Type B pancreatic cell (in vitro differentiated cells): Measurements from ENCODE around the gene LYPD1. TPM values are rescaled to one million over a fixed set of nuclear protein-coding genes. Genes with fewer than 3 reads are reported as not detected.

ENCODE experiments used
- DNase-seq: peaks from one replicate; pipeline ENCODE4 v3.0.0; 2021; ENCODE audit warnings: mixed read lengths; ENCODE audit not compliant: unreplicated experiment; ENCODE audit errors: extremely low spot score
- H3K27ac Mint-ChIP-seq: 2 replicates; pipeline ENCODE4 v1.8.0; 2021; ENCODE audit warnings: mild to moderate bottlenecking, mixed read lengths
- H3K27me3 Mint-ChIP-seq: 2 replicates; pipeline ENCODE4 v1.8.0; 2021; ENCODE audit warnings: mixed read lengths
- H3K36me3 Mint-ChIP-seq: 2 replicates; pipeline ENCODE4 v1.8.0; 2021; ENCODE audit warnings: mixed read lengths
- H3K4me1 Mint-ChIP-seq: one replicate; pipeline ENCODE4 v1.8.0; 2021; ENCODE audit warnings: mixed read lengths; ENCODE audit not compliant: unreplicated experiment
- H3K4me3 Mint-ChIP-seq: 2 replicates; pipeline ENCODE4 v1.8.0; 2021; ENCODE audit warnings: mild to moderate bottlenecking, mixed read lengths
- H3K9me3 Mint-ChIP-seq: 2 replicates; pipeline ENCODE4 v1.8.0; 2021; ENCODE audit warnings: mixed read lengths
- CTCF ChIP-seq: fragments of 200-600 bp; sonication (generic); conservative IDR thresholded peaks from 2 replicates; pipeline ENCODE4 v1.5.0; 2021; ENCODE audit warnings: antibody characterized with exemption, mild to moderate bottlenecking
- total RNA-seq: library from RNA; stranded (reverse); gene quantifications from 2 replicates; pipeline ENCODE4 v1.2.1, GENCODE V29; 2021; ENCODE audit warnings: low replicate concordance

LYPD1 gene
- total RNA-seq, 1 donor from 2014 or later: 33.9 TPM

GRCh38 chr2:132607426-132608090 lies 62.4 kb downstream of the LYPD1 start:
- no peak overlapping the region for H3K27ac Mint-ChIP-seq
- H3K4me3 Mint-ChIP-seq: no peak overlapping the region
- no peaks in the 10 kb centered on the region for H3K27me3 Mint-ChIP-seq
- no peak for TF ChIP-seq CTCF
- no peaks in the 10 kb centered on the region for H3K36me3 Mint-ChIP-seq
- no peak for DNase-seq
- H3K9me3 Mint-ChIP-seq: peaks cover 7% of the 10 kb centered on the region
- peaks cover 38% of the 10 kb centered on the region for H3K4me1 Mint-ChIP-seq

- H3K27me3 Mint-ChIP-seq: no peaks in the 10 kb centered on the region
- H3K4me3 Mint-ChIP-seq: no peak overlapping the region
- H3K36me3 Mint-ChIP-seq: no peaks in the 10 kb centered on the region
- TF ChIP-seq CTCF: no peak
- no peak overlapping the region for H3K27ac Mint-ChIP-seq
- no peak for DNase-seq
- peaks cover 4% of the 10 kb centered on the region for H3K9me3 Mint-ChIP-seq
- H3K4me1 Mint-ChIP-seq: peaks cover 35% of the 10 kb centered on the region
Measured at GRCh38 chr2:132606649-132607048, 63.4 kb downstream of the LYPD1 start.

- H3K36me3 Mint-ChIP-seq: no peaks in the 10 kb centered on the region
- no peak overlapping the region for H3K4me3 Mint-ChIP-seq
- H3K4me1 Mint-ChIP-seq: peaks cover 29% of the 10 kb centered on the region
- H3K27ac Mint-ChIP-seq: no peak overlapping the region
- TF ChIP-seq CTCF: no peak
- DNase-seq: no peak
- no peaks in the 10 kb centered on the region for H3K27me3 Mint-ChIP-seq
- H3K9me3 Mint-ChIP-seq: no peaks in the 10 kb centered on the region
Measured at GRCh38 chr2:132605236-132606180, 64.5 kb downstream of the LYPD1 start.

GRCh38 chr2:132604561-132604960 lies 65.4 kb downstream of the LYPD1 start:
- no peak for DNase-seq
- no peak for TF ChIP-seq CTCF
- no peak overlapping the region for H3K27ac Mint-ChIP-seq
- peaks cover 29% of the 10 kb centered on the region for H3K4me1 Mint-ChIP-seq
- H3K36me3 Mint-ChIP-seq: no peaks in the 10 kb centered on the region
- H3K4me3 Mint-ChIP-seq: no peak overlapping the region
- no peaks in the 10 kb centered on the region for H3K27me3 Mint-ChIP-seq
- H3K9me3 Mint-ChIP-seq: no peaks in the 10 kb centered on the region

- Mint-ChIP-seq H3K4me1 (peaks cover 6% of the 10 kb centered on the region), H3K27ac (no peak overlapping the region), H3K36me3 (no peaks in the 10 kb centered on the region), H3K9me3 (no peaks in the 10 kb centered on the region), H3K4me3 (no peak overlapping the region), H3K27me3 (no peaks in the 10 kb centered on the region)
- DNase-seq: no peak
- no peak for TF ChIP-seq CTCF
Measured at GRCh38 chr2:132599556-132599955, 70.4 kb downstream of the LYPD1 start.
